Measurements from ENCODE around the gene C6orf141.

The C6orf141 gene

DNA sequence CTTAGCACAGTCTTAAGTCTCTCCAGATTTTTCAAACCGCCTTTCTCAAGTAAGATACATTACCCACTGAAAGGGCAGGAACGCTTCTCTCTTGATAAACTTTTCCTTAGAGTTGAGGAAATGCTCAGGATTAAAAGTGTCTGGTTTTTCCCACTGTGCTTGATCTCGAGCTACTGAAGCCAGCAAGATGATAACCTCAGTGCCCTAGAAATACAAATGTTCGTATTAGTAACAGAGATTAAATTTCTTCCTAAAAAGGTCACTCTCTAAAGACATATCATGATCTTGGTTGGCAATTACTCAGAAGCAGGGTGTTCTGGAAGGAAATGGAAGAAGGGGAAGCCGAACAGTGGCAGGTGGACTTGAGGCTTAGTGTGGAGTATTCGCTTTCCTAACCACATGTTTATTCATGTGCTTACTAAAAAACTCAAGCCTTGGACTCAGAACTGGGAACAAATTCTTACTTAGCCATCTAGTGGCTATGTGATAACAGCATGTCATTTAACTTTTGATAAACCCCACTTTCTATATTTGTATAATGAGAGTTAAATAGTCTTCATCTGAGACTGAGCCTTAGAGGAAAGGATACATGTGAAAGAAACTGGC, 20.1 kb downstream of the C6orf141 start:
- no peak overlapping the region for H3K27ac ChIP-seq (replicated peaks)
- DNase-seq (ENCODE audit: low read depth in 1 of 2, low spot score in 1 of 2), result no peak
- TF ChIP-seq, protein P1, sequence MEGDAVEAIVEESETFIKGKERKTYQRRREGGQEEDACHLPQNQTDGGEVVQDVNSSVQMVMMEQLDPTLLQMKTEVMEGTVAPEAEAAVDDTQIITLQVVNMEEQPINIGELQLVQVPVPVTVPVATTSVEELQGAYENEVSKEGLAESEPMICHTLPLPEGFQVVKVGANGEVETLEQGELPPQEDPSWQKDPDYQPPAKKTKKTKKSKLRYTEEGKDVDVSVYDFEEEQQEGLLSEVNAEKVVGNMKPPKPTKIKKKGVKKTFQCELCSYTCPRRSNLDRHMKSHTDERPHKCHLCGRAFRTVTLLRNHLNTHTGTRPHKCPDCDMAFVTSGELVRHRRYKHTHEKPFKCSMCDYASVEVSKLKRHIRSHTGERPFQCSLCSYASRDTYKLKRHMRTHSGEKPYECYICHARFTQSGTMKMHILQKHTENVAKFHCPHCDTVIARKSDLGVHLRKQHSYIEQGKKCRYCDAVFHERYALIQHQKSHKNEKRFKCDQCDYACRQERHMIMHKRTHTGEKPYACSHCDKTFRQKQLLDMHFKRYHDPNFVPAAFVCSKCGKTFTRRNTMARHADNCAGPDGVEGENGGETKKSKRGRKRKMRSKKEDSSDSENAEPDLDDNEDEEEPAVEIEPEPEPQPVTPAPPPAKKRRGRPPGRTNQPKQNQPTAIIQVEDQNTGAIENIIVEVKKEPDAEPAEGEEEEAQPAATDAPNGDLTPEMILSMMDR (IDR thresholded peaks at IDR 0.05; ENCODE audit: insufficient read depth, low read length), result no peak
- TF ChIP-seq POLR2AphosphoS5 (IDR thresholded peaks at IDR 0.05; ENCODE audit: low read depth) (no peak), SPI1 (IDR thresholded peaks at IDR 0.05; ENCODE audit: borderline replicate concordance, low read depth) (no peak), GABPA (IDR thresholded peaks at IDR 0.05; ENCODE audit: low read depth) (no peak)
- TF ChIP-seq, protein P2, sequence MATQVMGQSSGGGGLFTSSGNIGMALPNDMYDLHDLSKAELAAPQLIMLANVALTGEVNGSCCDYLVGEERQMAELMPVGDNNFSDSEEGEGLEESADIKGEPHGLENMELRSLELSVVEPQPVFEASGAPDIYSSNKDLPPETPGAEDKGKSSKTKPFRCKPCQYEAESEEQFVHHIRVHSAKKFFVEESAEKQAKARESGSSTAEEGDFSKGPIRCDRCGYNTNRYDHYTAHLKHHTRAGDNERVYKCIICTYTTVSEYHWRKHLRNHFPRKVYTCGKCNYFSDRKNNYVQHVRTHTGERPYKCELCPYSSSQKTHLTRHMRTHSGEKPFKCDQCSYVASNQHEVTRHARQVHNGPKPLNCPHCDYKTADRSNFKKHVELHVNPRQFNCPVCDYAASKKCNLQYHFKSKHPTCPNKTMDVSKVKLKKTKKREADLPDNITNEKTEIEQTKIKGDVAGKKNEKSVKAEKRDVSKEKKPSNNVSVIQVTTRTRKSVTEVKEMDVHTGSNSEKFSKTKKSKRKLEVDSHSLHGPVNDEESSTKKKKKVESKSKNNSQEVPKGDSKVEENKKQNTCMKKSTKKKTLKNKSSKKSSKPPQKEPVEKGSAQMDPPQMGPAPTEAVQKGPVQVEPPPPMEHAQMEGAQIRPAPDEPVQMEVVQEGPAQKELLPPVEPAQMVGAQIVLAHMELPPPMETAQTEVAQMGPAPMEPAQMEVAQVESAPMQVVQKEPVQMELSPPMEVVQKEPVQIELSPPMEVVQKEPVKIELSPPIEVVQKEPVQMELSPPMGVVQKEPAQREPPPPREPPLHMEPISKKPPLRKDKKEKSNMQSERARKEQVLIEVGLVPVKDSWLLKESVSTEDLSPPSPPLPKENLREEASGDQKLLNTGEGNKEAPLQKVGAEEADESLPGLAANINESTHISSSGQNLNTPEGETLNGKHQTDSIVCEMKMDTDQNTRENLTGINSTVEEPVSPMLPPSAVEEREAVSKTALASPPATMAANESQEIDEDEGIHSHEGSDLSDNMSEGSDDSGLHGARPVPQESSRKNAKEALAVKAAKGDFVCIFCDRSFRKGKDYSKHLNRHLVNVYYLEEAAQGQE (IDR thresholded peaks at IDR 0.05; ENCODE audit: insufficient replicate concordance, low read depth), result no peak
- H3K4me3 ChIP-seq (replicated peaks; ENCODE audit: insufficient read depth, low read length), result no peak overlapping the region
- no peaks in the 10 kb centered on the region for H3K27me3 ChIP-seq (ENCODE audit: insufficient read depth, poor library complexity, severe bottlenecking)

DNA sequence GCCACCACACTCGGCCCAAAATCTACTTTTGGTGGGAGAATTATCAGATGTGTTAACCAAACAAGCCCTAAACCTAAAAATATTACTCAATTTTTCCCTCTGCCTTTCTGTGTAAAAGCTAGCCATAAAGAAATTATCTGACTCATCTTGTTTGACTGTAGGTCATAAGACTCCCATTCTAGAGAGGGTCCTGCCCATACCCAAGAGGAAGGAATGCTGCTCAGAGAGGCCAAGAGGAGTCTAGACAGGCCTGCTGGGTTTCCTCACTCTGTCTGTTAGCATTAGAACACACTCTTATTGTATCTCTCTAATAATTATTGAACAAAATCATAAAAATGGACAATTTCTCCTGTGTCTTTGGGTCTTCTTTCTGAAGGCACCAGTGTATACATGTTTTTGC, 26.1 kb downstream of the C6orf141 start:
- Histone ChIP-seq H3K27me3 (ENCODE audit: insufficient read depth, poor library complexity, severe bottlenecking) (no peaks in the 10 kb centered on the region), H3K27ac (replicated peaks) (no peak overlapping the region), H3K4me3 (replicated peaks; ENCODE audit: insufficient read depth, low read length) (no peak overlapping the region)
- DNase-seq (ENCODE audit: low read depth in 1 of 2, low spot score in 1 of 2), result no peak
- TF ChIP-seq POLR2AphosphoS5 (IDR thresholded peaks at IDR 0.05; ENCODE audit: low read depth), result no peak
- no peak for TF ChIP-seq SPI1 (IDR thresholded peaks at IDR 0.05; ENCODE audit: borderline replicate concordance, low read depth)
- TF ChIP-seq, protein P1 (IDR thresholded peaks at IDR 0.05; ENCODE audit: insufficient read depth, low read length), result no peak
- no peak for TF ChIP-seq GABPA (IDR thresholded peaks at IDR 0.05; ENCODE audit: low read depth)
- TF ChIP-seq, protein P2 (IDR thresholded peaks at IDR 0.05; ENCODE audit: insufficient replicate concordance, low read depth), result no peak

DNA sequence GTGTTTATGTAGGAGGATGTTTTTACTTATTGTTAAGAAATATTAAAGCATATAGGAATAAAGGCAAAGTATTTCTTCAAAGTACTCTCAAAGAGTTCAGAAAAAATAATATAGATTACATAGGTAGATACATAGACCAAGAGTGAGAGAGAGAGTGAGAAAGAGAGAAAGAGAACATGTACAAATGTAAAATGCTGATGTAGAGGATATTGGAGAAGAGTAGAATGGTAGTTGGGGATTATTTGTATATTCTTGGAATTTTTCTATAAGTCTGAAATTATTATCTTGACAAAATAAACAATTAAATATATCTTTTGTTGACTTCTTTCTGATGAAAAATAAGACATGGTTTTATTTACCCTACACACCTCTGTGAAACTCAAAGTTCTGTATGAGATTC, 29.2 kb downstream of the C6orf141 start:
- H3K27ac ChIP-seq (replicated peaks), result no peak overlapping the region
- H3K27me3 ChIP-seq (ENCODE audit: insufficient read depth, poor library complexity, severe bottlenecking), result no peaks in the 10 kb centered on the region
- H3K4me3 ChIP-seq (replicated peaks; ENCODE audit: insufficient read depth, low read length), result no peak overlapping the region
- no peak for DNase-seq (ENCODE audit: low read depth in 1 of 2, low spot score in 1 of 2)
- TF ChIP-seq, protein P1 (IDR thresholded peaks at IDR 0.05; ENCODE audit: insufficient read depth, low read length), result no peak
- no peak for TF ChIP-seq SPI1 (IDR thresholded peaks at IDR 0.05; ENCODE audit: borderline replicate concordance, low read depth)
- TF ChIP-seq GABPA (IDR thresholded peaks at IDR 0.05; ENCODE audit: low read depth), result no peak
- TF ChIP-seq POLR2AphosphoS5 (IDR thresholded peaks at IDR 0.05; ENCODE audit: low read depth), result no peak
- TF ChIP-seq, protein P2 (IDR thresholded peaks at IDR 0.05; ENCODE audit: insufficient replicate concordance, low read depth), result no peak

All from HL-60 (cell line).